ENCODE results near the gene DEGS1.

The DEGS1 gene

DNA sequence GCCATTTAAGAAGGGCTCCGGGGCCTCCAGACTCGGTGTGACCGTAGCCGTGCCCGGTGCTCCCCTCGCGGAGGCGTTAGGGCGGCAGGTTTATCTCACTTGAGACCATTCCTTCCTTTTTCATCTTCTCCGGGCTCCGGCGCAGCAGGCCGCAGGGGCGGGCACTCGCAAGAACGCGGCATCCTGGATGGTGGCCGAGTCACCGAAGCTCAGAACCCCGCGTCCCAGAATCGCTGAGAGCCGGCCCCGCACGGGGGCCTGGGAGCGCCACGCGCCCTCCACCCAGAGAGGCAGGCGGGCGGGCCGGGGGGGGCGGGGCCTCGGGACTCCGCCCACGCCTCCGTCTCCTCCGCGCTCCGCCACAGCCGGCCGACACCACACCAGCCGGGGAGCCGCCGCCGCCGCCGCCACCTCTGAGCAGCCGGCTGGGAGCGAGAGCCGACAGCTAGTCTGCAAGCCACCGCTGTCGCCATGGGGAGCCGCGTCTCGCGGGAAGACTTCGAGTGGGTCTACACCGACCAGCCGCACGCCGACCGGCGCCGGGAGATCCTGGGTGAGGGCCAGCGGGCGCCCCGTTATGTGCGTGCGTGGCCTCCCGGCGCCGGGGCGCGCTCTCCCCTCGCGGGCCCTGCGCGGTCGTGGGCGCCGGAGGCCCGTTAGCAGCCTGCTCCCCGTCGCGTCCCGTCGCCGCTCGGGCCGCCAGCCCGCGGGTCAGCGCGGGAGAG, at the start of gene DEGS1:
Gene DEGS1, plus strand, starts transcription at position 375 of the 725 bp plus-strand sequence. Its CDS starts 97 bp downstream, at position 472.
- TF ChIP-seq, protein P1, sequence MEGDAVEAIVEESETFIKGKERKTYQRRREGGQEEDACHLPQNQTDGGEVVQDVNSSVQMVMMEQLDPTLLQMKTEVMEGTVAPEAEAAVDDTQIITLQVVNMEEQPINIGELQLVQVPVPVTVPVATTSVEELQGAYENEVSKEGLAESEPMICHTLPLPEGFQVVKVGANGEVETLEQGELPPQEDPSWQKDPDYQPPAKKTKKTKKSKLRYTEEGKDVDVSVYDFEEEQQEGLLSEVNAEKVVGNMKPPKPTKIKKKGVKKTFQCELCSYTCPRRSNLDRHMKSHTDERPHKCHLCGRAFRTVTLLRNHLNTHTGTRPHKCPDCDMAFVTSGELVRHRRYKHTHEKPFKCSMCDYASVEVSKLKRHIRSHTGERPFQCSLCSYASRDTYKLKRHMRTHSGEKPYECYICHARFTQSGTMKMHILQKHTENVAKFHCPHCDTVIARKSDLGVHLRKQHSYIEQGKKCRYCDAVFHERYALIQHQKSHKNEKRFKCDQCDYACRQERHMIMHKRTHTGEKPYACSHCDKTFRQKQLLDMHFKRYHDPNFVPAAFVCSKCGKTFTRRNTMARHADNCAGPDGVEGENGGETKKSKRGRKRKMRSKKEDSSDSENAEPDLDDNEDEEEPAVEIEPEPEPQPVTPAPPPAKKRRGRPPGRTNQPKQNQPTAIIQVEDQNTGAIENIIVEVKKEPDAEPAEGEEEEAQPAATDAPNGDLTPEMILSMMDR (IDR thresholded peaks at IDR 0.05; ENCODE audit: borderline replicate concordance, control extremely low read depth, extremely low read depth, insufficient read depth, missing control alignments): no peak
- DNase-seq (ENCODE audit: low spot score): peak; percentile 94
- in situ Hi-C loops (cut with MboI; ENCODE audit: low sequenced_read_pairs, unreplicated experiment): no loop called here

DNA sequence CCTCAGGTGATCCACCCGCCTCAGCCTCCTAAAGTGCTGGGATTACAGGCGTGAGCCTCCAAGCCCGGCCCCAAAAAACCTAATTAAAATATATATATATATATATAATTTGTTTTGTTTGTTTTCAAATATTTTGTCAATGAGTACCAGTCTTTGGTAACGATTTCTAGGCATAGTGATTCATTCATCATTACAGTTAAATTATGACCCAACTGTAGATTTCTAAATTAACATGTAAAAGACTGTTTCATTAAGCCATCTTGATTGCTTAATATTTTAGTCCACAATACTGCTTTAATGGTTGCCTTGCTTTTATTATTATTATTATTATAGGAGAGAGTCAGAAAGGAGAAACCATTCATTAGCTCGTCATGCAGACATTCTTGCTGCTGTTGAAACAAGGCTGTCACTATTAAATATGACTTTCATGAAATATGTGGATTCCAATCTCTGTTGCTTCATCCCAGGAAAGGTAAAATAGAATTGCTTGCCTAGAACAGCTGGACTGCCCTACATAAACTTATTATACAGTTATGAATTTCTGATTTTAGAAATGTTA, 49.2 kb upstream of the DEGS1 start:
- DNase-seq (ENCODE audit: low spot score): no peak
- in situ Hi-C loops (cut with MboI; ENCODE audit: low sequenced_read_pairs, unreplicated experiment): loop anchor here (25.0 kb wide), 1 partner anchor 328 kb away; no protein-coding TSS in a partner anchor
- TF ChIP-seq, protein P1 (IDR thresholded peaks at IDR 0.05; ENCODE audit: borderline replicate concordance, control extremely low read depth, extremely low read depth, insufficient read depth, missing control alignments): no peak

DNA sequence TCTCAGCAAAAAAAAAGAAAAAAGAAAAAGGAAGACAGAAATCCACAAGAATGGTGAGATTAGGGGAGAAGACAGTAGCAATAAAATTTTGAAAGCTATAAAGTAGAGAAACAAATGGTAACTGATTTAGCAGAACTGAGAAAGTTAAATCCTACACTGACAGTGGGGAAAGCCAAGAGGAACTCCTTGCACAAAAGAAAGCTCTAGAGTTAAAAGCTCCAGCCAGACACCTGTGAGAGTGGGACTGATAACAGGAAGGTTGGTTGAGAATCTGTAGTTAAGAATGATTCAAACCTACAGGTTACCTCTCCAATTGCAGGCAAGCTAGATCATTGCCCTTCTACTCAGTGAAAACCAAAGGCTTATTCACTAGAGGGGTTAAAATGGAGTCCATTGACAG, 45.5 kb upstream of the DEGS1 start:
- TF ChIP-seq, protein P1 (IDR thresholded peaks at IDR 0.05; ENCODE audit: borderline replicate concordance, control extremely low read depth, extremely low read depth, insufficient read depth, missing control alignments): no peak
- in situ Hi-C loops (cut with MboI; ENCODE audit: low sequenced_read_pairs, unreplicated experiment): loop anchor here (25.0 kb wide), 1 partner anchor 325 kb away; no protein-coding TSS in a partner anchor
- DNase-seq (ENCODE audit: low spot score): no peak

DNA sequence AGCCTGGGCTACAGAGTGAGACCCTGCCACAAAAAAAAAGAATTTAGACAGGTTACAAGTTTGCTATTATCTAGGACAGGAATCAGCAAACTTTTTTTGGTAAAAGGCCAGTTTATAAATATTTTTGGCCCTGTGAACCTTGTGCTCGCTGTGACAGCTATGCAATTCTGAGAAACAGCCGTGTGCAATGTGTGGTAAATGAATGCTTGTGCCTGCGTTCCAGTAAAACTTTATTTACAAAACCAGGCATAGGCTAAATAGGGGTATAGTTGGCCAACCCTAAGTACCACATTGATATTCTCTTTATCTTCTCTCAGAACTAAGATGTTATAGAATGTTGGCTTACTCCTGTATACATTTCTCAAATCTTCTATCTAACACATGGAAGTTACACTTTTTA, 44.8 kb upstream of the DEGS1 start:
- TF ChIP-seq, protein P1 (IDR thresholded peaks at IDR 0.05; ENCODE audit: borderline replicate concordance, control extremely low read depth, extremely low read depth, insufficient read depth, missing control alignments): no peak
- in situ Hi-C loops (cut with MboI; ENCODE audit: low sequenced_read_pairs, unreplicated experiment): loop anchor here (25.0 kb wide), 1 partner anchor 324 kb away; no protein-coding TSS in a partner anchor
- no peak for DNase-seq (ENCODE audit: low spot score)

DNA sequence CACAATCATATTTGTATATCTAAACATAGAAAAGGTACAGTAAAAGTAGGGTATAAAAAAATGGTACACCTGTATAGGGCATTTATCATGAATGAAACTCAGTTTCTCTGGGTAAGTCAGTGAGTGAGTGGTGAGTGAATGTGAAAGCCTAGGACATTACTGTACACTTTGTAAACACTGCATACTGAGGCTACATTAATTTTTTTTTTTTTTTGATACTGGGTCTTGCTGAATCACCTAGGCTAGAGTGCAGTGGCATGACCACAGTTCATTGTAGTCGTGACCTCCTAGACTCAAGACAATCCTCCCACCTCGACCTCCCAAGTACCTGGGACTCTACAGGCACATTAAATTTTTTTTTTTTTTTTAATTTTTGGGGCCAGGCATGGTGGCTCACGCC, 41.3 kb upstream of the DEGS1 start:
- DNase-seq (ENCODE audit: low spot score): no peak
- in situ Hi-C loops (cut with MboI; ENCODE audit: low sequenced_read_pairs, unreplicated experiment): loop anchor here (25.0 kb wide), 1 partner anchor 321 kb away; no protein-coding TSS in a partner anchor
- TF ChIP-seq, protein P1 (IDR thresholded peaks at IDR 0.05; ENCODE audit: borderline replicate concordance, control extremely low read depth, extremely low read depth, insufficient read depth, missing control alignments): no peak

DNA sequence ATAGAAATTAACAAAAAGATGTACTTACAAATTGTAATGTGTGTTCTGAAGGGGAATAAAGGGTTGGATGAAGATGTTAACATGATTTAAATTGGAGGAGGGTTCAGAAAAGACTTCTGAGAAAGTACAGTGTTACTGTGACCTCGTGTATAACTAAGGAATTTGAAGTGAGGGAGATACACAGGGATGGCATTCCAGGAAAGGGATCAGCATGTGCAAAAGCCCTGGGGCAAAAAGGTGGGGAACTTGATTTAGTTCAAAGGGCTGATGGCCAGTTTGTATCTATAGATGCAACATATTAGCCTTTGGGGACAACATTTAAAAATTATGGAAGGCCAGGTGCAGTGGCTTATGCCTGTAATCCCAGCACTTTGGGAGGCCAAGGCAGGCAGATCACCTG, 33.3 kb upstream of the DEGS1 start:
- in situ Hi-C loops (cut with MboI; ENCODE audit: low sequenced_read_pairs, unreplicated experiment): loop anchor here (25.0 kb wide), 1 partner anchor 313 kb away; no protein-coding TSS in a partner anchor
- DNase-seq (ENCODE audit: low spot score): no peak

More for the DNA sequence above, 33.3 kb upstream of the DEGS1 start:
- TF ChIP-seq, protein P1 (IDR thresholded peaks at IDR 0.05; ENCODE audit: borderline replicate concordance, control extremely low read depth, extremely low read depth, insufficient read depth, missing control alignments): no peak
